CD4-positive, alpha-beta T cell treated with Interleukin-2 at 100 ng/mL for 4 hours (primary cell): Measurements from ENCODE around the gene CCDC144A.
"Not testable (repeated sequence)": the region's sequence is repeated elsewhere in the genome, so short reads cannot be mapped to it uniquely, and the experiment has no call there.

ENCODE experiments used
- DNase-seq: peaks from one replicate; pipeline ENCODE4 v3.0.0-alpha.2; 2020; ENCODE audit warnings: low spot score

Gene CCDC144A, protein sequence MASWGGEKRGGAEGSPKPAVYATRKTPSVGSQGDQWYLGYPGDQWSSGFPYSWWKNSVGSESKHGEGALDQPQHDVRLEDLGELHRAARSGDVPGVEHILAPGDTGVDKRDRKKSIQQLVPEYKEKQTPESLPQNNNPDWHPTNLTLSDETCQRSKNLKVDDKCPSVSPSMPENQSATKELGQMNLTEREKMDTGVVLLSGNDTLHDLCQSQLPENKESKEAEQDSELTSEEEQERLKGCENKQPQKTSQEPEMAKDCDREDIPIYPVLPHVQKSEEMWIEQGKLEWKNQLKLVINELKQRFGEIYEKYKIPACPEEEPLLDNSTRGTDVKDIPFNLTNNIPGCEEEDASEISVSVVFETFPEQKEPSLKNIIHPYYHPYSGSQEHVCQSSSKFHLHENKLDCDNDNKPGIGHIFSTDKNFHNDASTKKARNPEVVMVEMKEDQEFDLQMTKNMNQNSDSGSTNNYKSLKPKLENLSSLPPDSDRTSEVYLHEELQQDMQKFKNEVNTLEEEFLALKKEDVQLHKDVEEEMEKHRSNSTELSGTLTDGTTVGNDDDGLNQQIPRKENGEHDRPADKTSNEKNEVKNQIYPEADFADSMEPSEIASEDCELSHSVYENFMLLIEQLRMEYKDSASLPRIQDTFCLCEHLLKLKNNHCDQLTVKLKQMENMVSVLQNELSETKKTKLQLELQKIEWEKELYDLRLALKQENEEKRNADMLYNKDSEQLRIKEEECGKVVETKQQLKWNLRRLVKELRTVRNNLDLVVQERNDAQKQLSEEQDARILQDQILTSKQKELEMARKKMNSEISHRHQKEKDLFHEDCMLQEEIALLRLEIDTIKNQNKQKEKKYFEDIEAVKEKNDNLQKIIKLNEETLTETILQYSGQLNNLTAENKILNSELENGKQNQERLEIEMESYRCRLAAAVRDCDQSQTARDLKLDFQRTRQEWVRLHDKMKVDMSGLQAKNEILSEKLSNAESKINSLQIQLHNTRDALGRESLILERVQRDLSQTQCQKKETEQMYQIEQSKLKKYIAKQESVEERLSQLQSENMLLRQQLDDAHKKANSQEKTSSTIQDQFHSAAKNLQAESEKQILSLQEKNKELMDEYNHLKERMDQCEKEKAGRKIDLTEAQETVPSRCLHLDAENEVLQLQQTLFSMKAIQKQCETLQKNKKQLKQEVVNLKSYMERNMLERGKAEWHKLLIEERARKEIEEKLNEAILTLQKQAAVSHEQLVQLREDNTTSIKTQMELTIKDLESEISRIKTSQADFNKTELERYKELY (N-terminal part only)

DNA sequence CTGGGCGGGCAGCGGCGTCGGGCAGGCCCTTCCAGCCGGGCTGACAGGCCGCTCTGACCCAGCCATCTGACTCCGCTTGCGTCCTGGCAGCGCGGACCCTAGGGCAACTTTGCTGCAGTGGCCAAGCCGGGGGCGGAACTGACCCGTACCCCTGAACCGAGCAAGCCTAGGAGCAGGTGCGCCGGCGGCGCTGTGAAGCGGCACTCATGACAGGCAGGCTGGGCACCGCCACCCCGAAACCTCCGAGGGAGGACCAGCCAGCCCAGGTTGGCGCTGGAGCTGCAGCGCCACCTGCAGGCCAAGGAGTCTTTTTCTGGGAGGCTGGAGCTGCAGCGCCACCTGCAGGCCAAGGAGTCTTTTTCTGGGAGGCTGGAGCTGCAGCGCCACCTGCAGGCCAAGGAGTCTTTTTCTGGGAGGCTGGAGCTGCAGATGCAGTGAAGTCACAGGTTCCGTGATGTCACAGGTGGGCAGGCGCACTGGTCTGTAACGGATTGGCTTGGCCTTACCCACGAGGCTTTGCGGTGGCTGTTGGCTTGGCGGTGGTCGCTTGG, at the start of gene CCDC144A:
Gene CCDC144A, plus strand, starts transcription at position 511 of the 551 bp plus-strand sequence. CDS start 160 bp downstream, outside the sequence.
- DNase-seq = peak; percentile 1

GRCh38 chr17:16649585-16649984, 40.5 kb upstream of the CCDC144A start:
- DNase-seq = no peak

GRCh38 chr17:16652252-16652651, 37.8 kb upstream of the CCDC144A start:
- no peak for DNase-seq

DNA sequence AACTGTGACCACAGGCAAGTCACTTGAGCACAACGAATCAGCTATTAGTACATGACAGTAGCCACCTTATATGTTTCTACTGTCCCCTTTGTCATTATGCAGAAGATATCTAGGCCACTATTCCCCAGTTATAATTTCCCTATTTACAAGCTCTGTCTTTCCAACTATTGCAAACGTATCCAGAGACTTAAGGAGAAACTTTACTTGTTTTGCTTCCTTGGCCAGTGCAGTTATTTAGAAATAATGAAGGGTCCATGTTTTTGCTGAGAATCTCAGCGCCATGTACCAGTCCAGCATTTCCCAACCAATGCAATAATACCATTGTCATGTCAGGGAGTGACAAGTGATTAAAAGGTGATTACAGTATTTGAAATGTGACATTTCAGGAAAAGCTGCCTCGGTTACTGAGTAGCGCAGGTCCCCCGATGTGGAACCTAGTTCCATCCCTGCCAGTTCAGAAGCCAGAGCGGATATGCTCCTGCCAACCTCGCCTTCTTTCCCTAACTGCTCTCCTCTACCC, 37.1 kb upstream of the CCDC144A start:
- DNase-seq = no peak

DNA sequence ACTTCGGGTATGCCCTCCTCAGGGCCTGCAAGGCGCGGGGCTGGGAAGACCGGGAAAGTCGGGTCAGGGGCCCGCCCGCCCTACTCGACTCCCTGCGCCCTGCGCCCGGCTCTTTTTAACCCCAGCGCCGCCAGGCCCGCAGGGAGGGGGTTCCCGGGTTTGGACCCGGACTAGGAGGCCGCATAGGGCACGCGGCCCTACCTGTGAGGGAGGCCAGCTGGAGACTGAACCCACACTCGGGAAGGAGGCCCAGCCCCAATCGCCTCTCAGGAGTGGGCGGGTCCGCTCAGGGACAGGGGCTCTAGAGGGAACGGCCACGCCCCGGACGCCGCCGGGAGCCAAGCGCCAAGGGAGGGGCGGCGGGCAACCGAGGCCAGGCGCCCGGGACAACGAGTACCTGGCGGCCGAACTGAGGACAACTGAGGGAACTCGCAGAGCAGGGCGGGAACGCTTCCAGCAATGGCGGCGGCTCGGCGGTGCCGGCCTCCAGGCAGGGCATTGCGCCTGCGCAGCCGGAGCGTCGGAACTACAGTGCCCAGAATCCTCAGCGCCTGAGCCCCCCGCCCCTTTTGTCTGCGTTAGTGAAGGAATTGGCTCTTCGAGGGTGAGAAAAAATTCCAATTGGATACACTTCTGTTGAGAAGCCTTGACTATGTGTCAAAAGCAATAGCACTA, 36.5 kb upstream of the CCDC144A start, which contains the start of gene ZNF624:
Gene ZNF624, minus strand, starts transcription at position 484 of the 675 bp plus-strand sequence.
- DNase-seq = peak; percentile 86

- no peak for DNase-seq
Measured at GRCh38 chr17:16661217-16661616, 28.8 kb upstream of the CCDC144A start.

GRCh38 chr17:16662936-16663335, 27.1 kb upstream of the CCDC144A start:
- DNase-seq = no peak

DNA sequence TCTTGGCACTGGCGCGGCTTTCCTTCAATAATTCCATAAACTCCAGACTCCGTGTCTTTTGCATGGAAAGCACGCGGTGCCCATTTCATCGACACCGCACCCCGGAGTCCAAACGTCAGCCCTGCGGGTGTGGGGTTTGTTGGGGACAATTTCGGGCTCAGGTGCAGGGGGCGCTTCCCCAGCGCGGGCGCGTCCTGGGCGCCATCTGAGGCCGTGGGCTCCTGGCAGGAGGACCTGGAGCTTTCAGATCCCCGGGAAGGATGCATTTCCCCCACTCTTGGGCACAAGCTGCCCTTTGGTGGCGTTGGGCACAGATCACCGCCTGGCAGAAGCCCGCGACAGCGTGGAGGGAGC, 23.5 kb upstream of the CCDC144A start:
- not testable (repeated sequence) for DNase-seq

GRCh38 chr17:16666907-16667636, 23.0 kb upstream of the CCDC144A start:
- DNase-seq = not testable (repeated sequence)

- DNase-seq = no peak
Measured at GRCh38 chr17:16676676-16677268, 13.3 kb upstream of the CCDC144A start.

GRCh38 chr17:16683290-16684138, 6.5 kb upstream of the CCDC144A start:
- DNase-seq = not testable (repeated sequence)

DNA sequence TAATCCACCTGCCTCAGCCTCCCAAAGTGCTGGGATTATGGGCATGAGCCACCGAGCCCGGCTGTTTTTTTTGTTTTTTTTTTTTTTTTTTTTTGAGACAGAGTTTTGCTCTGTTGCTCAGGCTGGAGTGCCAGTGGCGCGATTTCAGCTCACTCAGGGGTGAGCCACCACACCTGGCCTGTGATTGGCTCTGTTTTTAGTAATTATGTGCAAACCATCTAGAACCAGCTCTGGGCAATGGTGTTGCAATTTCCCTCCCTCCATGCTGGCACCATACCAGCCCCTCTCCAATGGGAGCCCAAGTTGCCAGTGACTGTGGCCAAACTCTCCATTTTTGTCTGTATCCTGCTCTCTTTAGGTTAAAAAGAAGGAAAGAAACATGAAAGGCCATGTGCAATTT, 4.0 kb upstream of the CCDC144A start:
- not testable (repeated sequence) for DNase-seq

DNA sequence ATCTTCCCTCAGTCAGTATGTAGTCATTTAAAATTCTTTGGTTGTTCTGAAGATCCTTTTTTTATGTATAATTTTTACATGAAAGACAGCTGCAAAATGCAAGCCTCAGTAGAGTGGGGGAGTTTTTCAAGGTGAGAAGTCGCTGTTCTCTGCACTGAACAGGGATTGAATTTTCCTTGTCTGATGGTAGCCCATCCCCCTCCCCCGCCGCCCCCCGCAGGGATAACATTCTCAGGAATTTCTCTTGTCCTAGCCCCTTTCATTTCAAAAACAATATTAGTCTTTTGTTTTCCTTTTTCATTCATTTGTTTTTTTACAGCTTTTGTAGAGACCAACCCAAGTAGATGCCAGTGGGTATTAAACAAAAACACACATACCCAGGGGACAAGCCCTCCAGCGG, 2.9 kb upstream of the CCDC144A start:
- not testable (repeated sequence) for DNase-seq

GRCh38 chr17:16690447-16690846, 406 bp downstream of the CCDC144A start:
- DNase-seq = not testable (repeated sequence)

DNA sequence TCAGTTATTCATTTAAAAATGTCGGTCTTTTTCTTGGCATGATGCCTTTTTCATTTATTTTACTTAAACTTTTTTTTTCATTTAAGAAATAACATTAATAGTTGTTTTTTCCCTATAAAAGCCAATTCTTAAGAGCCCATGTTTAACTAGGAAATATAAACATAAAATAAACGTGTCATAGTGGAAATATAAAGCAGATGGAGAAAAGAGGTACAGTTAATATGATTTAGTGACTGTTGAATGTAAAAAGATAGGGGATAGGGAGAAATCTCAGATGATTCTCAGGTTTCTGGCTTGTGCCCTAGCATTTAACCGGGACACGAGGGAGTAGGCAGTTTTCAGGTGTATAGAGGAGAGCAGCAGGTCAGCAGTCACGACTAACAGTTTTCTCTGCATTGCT, 7.6 kb downstream of the CCDC144A start:
- DNase-seq = not testable (repeated sequence)

DNA sequence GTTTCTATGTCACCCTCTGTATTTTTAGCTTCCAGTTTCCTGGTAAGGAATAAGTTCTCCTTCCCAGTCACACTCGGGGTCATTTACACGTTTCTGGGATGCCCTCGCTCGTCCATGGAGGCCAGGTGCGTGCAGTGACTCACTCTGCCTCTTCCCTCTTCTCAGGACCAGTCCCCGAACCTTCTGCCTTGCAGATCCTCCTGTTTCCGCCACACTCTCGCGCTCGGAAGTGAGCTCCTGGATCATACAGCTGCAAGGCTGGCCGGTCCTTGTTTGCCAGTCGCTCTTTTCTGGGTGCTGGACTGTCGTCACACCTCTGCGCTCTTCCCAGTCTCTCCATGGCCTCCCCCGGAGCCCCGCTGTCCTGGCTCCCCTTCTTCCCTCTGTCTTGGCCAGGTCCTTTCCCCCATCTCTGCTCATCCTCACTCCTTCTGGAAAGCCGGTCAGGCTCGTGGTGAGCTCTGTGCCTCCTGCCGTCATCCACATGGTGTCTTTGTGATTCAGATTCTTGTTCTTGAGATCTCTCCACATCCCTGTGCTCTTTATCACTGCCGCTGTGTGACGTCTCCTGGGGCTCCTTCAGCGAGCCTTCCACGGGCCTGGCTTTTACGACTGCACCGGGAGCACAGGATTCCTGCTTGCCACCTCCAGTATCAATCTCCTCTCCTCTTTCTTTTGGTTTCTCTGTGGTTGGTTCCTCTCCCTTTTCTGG, 55.6 kb downstream of the CCDC144A start:
- not testable (repeated sequence) for DNase-seq

- not testable (repeated sequence) for DNase-seq
Measured at GRCh38 chr17:16746571-16746970, 56.5 kb downstream of the CCDC144A start.

DNA sequence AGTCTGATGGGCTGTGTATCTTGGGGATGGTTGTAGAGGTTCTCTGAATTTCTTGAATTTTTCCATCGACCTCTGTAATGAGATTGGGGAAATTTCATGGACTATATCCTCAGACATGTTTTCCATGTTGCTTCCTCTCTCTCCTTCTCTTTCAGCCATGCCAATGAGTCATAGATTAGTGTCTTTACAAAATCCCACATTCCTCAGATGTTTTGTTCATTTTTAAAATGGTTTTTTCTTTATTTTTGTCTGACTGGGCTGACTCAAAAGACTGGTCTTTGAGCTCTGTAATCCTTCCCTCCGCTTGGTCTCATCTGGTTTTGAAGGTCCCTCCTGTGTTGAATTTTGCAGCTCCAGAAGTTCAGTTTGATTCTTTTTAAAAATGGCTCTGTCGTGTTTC, 60.5 kb downstream of the CCDC144A start:
- DNase-seq = not testable (repeated sequence)
